WERI-Rb-1 (cell line): ENCODE measurements around the gene UCHL3.

Source experiments
- DNase-seq: peaks from one replicate; pipeline ENCODE4 v3.0.0-alpha.2; 2020
- H3K27ac ChIP-seq: fragments of 250-450 bp; sonication (Bioruptor Pico); 2 replicates; pipeline ENCODE4 v1.5.1; 2020; ENCODE audit warnings: mild to moderate bottlenecking, moderate library complexity
- H3K27me3 ChIP-seq: fragments of 250-450 bp; sonication (Bioruptor Pico); 2 replicates; pipeline ENCODE4 v1.5.1; 2021; ENCODE audit warnings: mild to moderate bottlenecking, low read depth, moderate library complexity; ENCODE audit not compliant: insufficient read depth, severe bottlenecking
- H3K36me3 ChIP-seq: fragments of 250-450 bp; sonication (Bioruptor Pico); 2 replicates; pipeline ENCODE4 v1.5.1; 2020; ENCODE audit warnings: mild to moderate bottlenecking, moderate library complexity
- H3K4me3 ChIP-seq: 2 replicates; pipeline ENCODE4 v1.5.1; 2011; ENCODE audit warnings: low read depth, mild to moderate bottlenecking, control low read depth, low read length
- H3K9me3 ChIP-seq: fragments of 250-450 bp; sonication (Bioruptor Pico); 2 replicates; pipeline ENCODE4 v1.5.1; 2021; ENCODE audit warnings: mild to moderate bottlenecking, moderate library complexity; ENCODE audit not compliant: severe bottlenecking
- CTCF ChIP-seq: IDR thresholded peaks from 2 replicates; pipeline ENCODE4 v1.5.1; 2011; ENCODE audit warnings: low read depth, mild to moderate bottlenecking, control low read depth, inconsistent platforms, low read length

UCHL3 gene

GRCh38 chr13:75511051-75511625 lies 38.5 kb upstream of the UCHL3 start:
- H3K4me3 ChIP-seq: no peak overlapping the region
- H3K36me3 ChIP-seq: no peaks in the 10 kb centered on the region
- TF ChIP-seq CTCF: no peak
- no peak for DNase-seq
- no peaks in the 10 kb centered on the region for H3K27me3 ChIP-seq
- no peak overlapping the region for H3K27ac ChIP-seq
- H3K9me3 ChIP-seq: no peaks in the 10 kb centered on the region

- Histone ChIP-seq H3K27me3 (no peaks in the 10 kb centered on the region), H3K9me3 (no peaks in the 10 kb centered on the region), H3K27ac (no peak overlapping the region), H3K4me3 (no peak overlapping the region), H3K36me3 (no peaks in the 10 kb centered on the region)
- no peak for DNase-seq
- TF ChIP-seq CTCF: no peak
These were observed 37.3 kb upstream of the UCHL3 start for GRCh38 chr13:75512253-75512652.

GRCh38 chr13:75513271-75513670 lies 36.3 kb upstream of the UCHL3 start:
- Histone ChIP-seq H3K9me3 (no peaks in the 10 kb centered on the region), H3K36me3 (no peaks in the 10 kb centered on the region), H3K27me3 (no peaks in the 10 kb centered on the region), H3K4me3 (no peak overlapping the region), H3K27ac (no peak overlapping the region)
- DNase-seq: no peak
- TF ChIP-seq CTCF: no peak

GRCh38 chr13:75514080-75514995 lies 35.3 kb upstream of the UCHL3 start:
- no peak for TF ChIP-seq CTCF
- H3K9me3 ChIP-seq: no peaks in the 10 kb centered on the region
- no peak overlapping the region for H3K27ac ChIP-seq
- H3K27me3 ChIP-seq: no peaks in the 10 kb centered on the region
- no peak for DNase-seq
- H3K36me3 ChIP-seq: no peaks in the 10 kb centered on the region
- no peak overlapping the region for H3K4me3 ChIP-seq

- no peaks in the 10 kb centered on the region for H3K36me3 ChIP-seq
- TF ChIP-seq CTCF: no peak
- no peak for DNase-seq
- no peaks in the 10 kb centered on the region for H3K9me3 ChIP-seq
- H3K4me3 ChIP-seq: no peak overlapping the region
- no peaks in the 10 kb centered on the region for H3K27me3 ChIP-seq
- H3K27ac ChIP-seq: no peak overlapping the region
These were observed 31.0 kb upstream of the UCHL3 start for GRCh38 chr13:75518439-75519088.
